Karpas-422 (cell line): ENCODE results near the gene MATN4. TPM values are rescaled to one million over a fixed set of nuclear protein-coding genes. Genes with fewer than 3 reads are reported as not detected.

Experiments
- DNase-seq: peaks from one replicate; pipeline ENCODE4 v3.0.0-alpha.2; 2015
- H2AFZ ChIP-seq: fragments of 200-600 bp; sonication (generic); 2 replicates; pipeline ENCODE4 v1.6.1; 2014; ENCODE audit warnings: antibody characterized with exemption, low read length, mixed read lengths
- H3K27ac ChIP-seq: fragments of 200-600 bp; sonication (generic); 2 replicates; pipeline ENCODE4 v1.5.1; 2014; ENCODE audit warnings: mild to moderate bottlenecking, low read length, moderate library complexity
- H3K27me3 ChIP-seq: fragments of 200-600 bp; sonication (generic); 2 replicates; pipeline ENCODE4 v1.6.1; 2014; ENCODE audit warnings: low read length, mixed read lengths
- H3K36me3 ChIP-seq: fragments of 200-600 bp; sonication (generic); 2 replicates; pipeline ENCODE4 v1.6.1; 2014; ENCODE audit warnings: low read length, mixed read lengths; ENCODE audit not compliant: insufficient read depth
- H3K4me1 ChIP-seq: fragments of 200-600 bp; sonication (generic); 2 replicates; pipeline ENCODE4 v1.6.1; 2014; ENCODE audit warnings: mild to moderate bottlenecking, low read length, mixed read lengths
- H3K4me2 ChIP-seq: fragments of 200-600 bp; sonication (generic); 2 replicates; pipeline ENCODE4 v1.6.1; 2014; ENCODE audit warnings: low read length, low read depth, mild to moderate bottlenecking; ENCODE audit not compliant: poor library complexity, severe bottlenecking
- H3K4me3 ChIP-seq: fragments of 200-600 bp; sonication (generic); 2 replicates; pipeline ENCODE4 v1.5.1; 2014; ENCODE audit warnings: mild to moderate bottlenecking, antibody characterized with exemption, low read length, mixed read lengths
- H3K79me2 ChIP-seq: fragments of 200-600 bp; sonication (generic); 2 replicates; pipeline ENCODE4 v1.6.1; 2014; ENCODE audit warnings: mild to moderate bottlenecking, low read length, mixed read lengths
- H3K9ac ChIP-seq: fragments of 200-600 bp; sonication (generic); 2 replicates; pipeline ENCODE4 v1.6.0; 2014; ENCODE audit warnings: low read length
- H3K9me2 ChIP-seq: fragments of 200-600 bp; sonication (generic), shearing (Covaris generic); replicated peaks from 2 replicates; pipeline ENCODE4 v1.6.0; 2014; ENCODE audit warnings: mild to moderate bottlenecking, low read length, moderate library complexity; ENCODE audit not compliant: insufficient read depth
- H3K9me3 ChIP-seq: fragments of 300-700, 200-600 bp; sonication (generic); 2 replicates; pipeline ENCODE4 v1.6.1; 2014; ENCODE audit warnings: low read length, mixed read lengths
- H4K20me1 ChIP-seq: fragments of 200-600 bp; sonication (generic); 2 replicates; pipeline ENCODE4 v1.6.1; 2014; ENCODE audit warnings: mild to moderate bottlenecking, antibody characterized with exemption, low read length, low read depth; ENCODE audit not compliant: insufficient read depth
- total RNA-seq: library from RNA; depleted of rRNA; stranded (reverse); fragments of >200 nt; shearing (Covaris generic); gene quantifications from 2 replicates; pipeline ENCODE4 v1.2.3, GENCODE V29; 2014; ENCODE audit warnings: low replicate concordance

MATN4 gene
- total RNA-seq, 1 experiment from 2014 or later = not detected

GRCh38 chr20:45342855-45343531 is 34.9 kb upstream of the MATN4 start:
- no peaks in the 10 kb centered on the region for H3K9me2 ChIP-seq
- H3K36me3 ChIP-seq = no peaks in the 10 kb centered on the region
- H3K4me1 ChIP-seq = no peaks in the 10 kb centered on the region
- no peaks in the 10 kb centered on the region for H3K27me3 ChIP-seq
- no peak overlapping the region for H3K9ac ChIP-seq
- DNase-seq = no peak
- H3K9me3 ChIP-seq = no peaks in the 10 kb centered on the region
- H3K79me2 ChIP-seq = no peaks in the 10 kb centered on the region
- H3K27ac ChIP-seq = no peak overlapping the region
- H2AFZ ChIP-seq = no peak overlapping the region
- no peak overlapping the region for H3K4me3 ChIP-seq
- no peaks in the 10 kb centered on the region for H4K20me1 ChIP-seq
- no peak overlapping the region for H3K4me2 ChIP-seq

GRCh38 chr20:45341939-45342854 is 34.1 kb upstream of the MATN4 start:
- no peaks in the 10 kb centered on the region for H4K20me1 ChIP-seq
- H3K9me3 ChIP-seq = no peaks in the 10 kb centered on the region
- H3K4me2 ChIP-seq = no peak overlapping the region
- H3K79me2 ChIP-seq = no peaks in the 10 kb centered on the region
- no peaks in the 10 kb centered on the region for H3K9me2 ChIP-seq
- no peak overlapping the region for H2AFZ ChIP-seq
- no peak for DNase-seq
- H3K9ac ChIP-seq = no peak overlapping the region
- H3K4me1 ChIP-seq = no peaks in the 10 kb centered on the region
- H3K4me3 ChIP-seq = no peak overlapping the region
- no peaks in the 10 kb centered on the region for H3K36me3 ChIP-seq
- no peak overlapping the region for H3K27ac ChIP-seq
- H3K27me3 ChIP-seq = no peaks in the 10 kb centered on the region

GRCh38 chr20:45341579-45341938 is 33.5 kb upstream of the MATN4 start:
- Histone ChIP-seq H3K36me3 (no peaks in the 10 kb centered on the region), H3K9ac (no peak overlapping the region), H3K27ac (no peak overlapping the region), H3K79me2 (no peaks in the 10 kb centered on the region), H3K9me2 (no peaks in the 10 kb centered on the region), H4K20me1 (no peaks in the 10 kb centered on the region), H3K4me1 (no peaks in the 10 kb centered on the region), H3K27me3 (no peaks in the 10 kb centered on the region), H3K4me2 (no peak overlapping the region), H3K4me3 (no peak overlapping the region), H3K9me3 (no peaks in the 10 kb centered on the region), H2AFZ (no peak overlapping the region)
- DNase-seq = no peak

- Histone ChIP-seq H3K9me3 (no peaks in the 10 kb centered on the region), H4K20me1 (no peaks in the 10 kb centered on the region), H3K79me2 (no peaks in the 10 kb centered on the region), H3K9me2 (no peaks in the 10 kb centered on the region), H3K4me3 (no peak overlapping the region), H3K27me3 (no peaks in the 10 kb centered on the region), H2AFZ (no peak overlapping the region), H3K4me1 (no peaks in the 10 kb centered on the region), H3K9ac (no peak overlapping the region), H3K4me2 (no peak overlapping the region), H3K36me3 (no peaks in the 10 kb centered on the region), H3K27ac (no peak overlapping the region)
- no peak for DNase-seq
These were observed 32.9 kb upstream of the MATN4 start for GRCh38 chr20:45340951-45341350.

GRCh38 chr20:45340236-45340847 is 32.2 kb upstream of the MATN4 start:
- no peaks in the 10 kb centered on the region for H3K9me3 ChIP-seq
- H4K20me1 ChIP-seq = no peaks in the 10 kb centered on the region
- no peak overlapping the region for H2AFZ ChIP-seq
- H3K4me3 ChIP-seq = no peak overlapping the region
- no peak for DNase-seq
- no peaks in the 10 kb centered on the region for H3K27me3 ChIP-seq
- no peaks in the 10 kb centered on the region for H3K79me2 ChIP-seq
- H3K9me2 ChIP-seq = no peaks in the 10 kb centered on the region
- no peak overlapping the region for H3K4me2 ChIP-seq
- no peaks in the 10 kb centered on the region for H3K4me1 ChIP-seq
- no peaks in the 10 kb centered on the region for H3K36me3 ChIP-seq
- H3K9ac ChIP-seq = no peak overlapping the region
- no peak overlapping the region for H3K27ac ChIP-seq

GRCh38 chr20:45339799-45340198 is 31.7 kb upstream of the MATN4 start:
- Histone ChIP-seq H3K27me3 (no peaks in the 10 kb centered on the region), H3K79me2 (no peaks in the 10 kb centered on the region), H3K36me3 (no peaks in the 10 kb centered on the region), H3K27ac (no peak overlapping the region), H3K4me1 (no peaks in the 10 kb centered on the region), H3K9me2 (no peaks in the 10 kb centered on the region), H3K4me3 (no peak overlapping the region), H3K9me3 (no peaks in the 10 kb centered on the region), H2AFZ (no peak overlapping the region), H4K20me1 (no peaks in the 10 kb centered on the region), H3K4me2 (no peak overlapping the region), H3K9ac (no peak overlapping the region)
- no peak for DNase-seq

- no peaks in the 10 kb centered on the region for H3K4me1 ChIP-seq
- no peaks in the 10 kb centered on the region for H3K36me3 ChIP-seq
- H3K27me3 ChIP-seq = no peaks in the 10 kb centered on the region
- no peak overlapping the region for H3K4me3 ChIP-seq
- H3K9me3 ChIP-seq = no peaks in the 10 kb centered on the region
- H3K79me2 ChIP-seq = no peaks in the 10 kb centered on the region
- H3K9ac ChIP-seq = no peak overlapping the region
- no peaks in the 10 kb centered on the region for H3K9me2 ChIP-seq
- DNase-seq = no peak
- no peak overlapping the region for H3K4me2 ChIP-seq
- H4K20me1 ChIP-seq = no peaks in the 10 kb centered on the region
- no peak overlapping the region for H2AFZ ChIP-seq
- H3K27ac ChIP-seq = no peak overlapping the region
These were observed 31.0 kb upstream of the MATN4 start for GRCh38 chr20:45339084-45339483.
